ENCODE data around the gene PPIE. TPM values are rescaled to one million over a fixed set of nuclear protein-coding genes. Genes with fewer than 3 reads are reported as not detected.

The PPIE gene
- polyA plus RNA-seq, 1 of the 3 experiments (the other 2 are of a cell fraction), result 78.4 TPM

GRCh38 chr1:39755965-39756659 is 17.4 kb downstream of the PPIE start:
- no peaks in the 10 kb centered on the region for H3K79me2 ChIP-seq (ENCODE audit: insufficient read depth)
- WGBS (ENCODE audit: low lambda C conversion rate), result 87% methylated on average over 5 of the region's 9 CpGs
- H4K20me1 ChIP-seq (ENCODE audit: insufficient read depth), result no peaks in the 10 kb centered on the region
- H3F3A ChIP-seq (replicated peaks; ENCODE audit: insufficient read depth), result peaks cover 4% of the 10 kb centered on the region
- no peak for DNase-seq
- no peaks in the 10 kb centered on the region for H3K27me3 ChIP-seq (ENCODE audit: insufficient read depth)
- no peak overlapping the region for H3K4me2 ChIP-seq
- no peaks in the 10 kb centered on the region; a peak in 1 of 4 replicates for H3K4me1 ChIP-seq (ENCODE audit: control insufficient read depth in 1 of 2, insufficient read depth in 2 of 2, low read depth in 1 of 2, low read length in 1 of 2)
- POLR2A ChIA-PET, result no interaction called here
- H2AFZ ChIP-seq (ENCODE audit: low read depth), result no peak overlapping the region
- H3K9me2 ChIP-seq, result no peaks in the 10 kb centered on the region
- H3K27ac ChIP-seq (ENCODE audit: low read depth in 2 of 2, low read length in 1 of 2), result no peak overlapping the region
- H3K9me3 ChIP-seq, result no peaks in the 10 kb centered on the region
- H3K36me3 ChIP-seq (replicated peaks in 1 of 2; ENCODE audit: control insufficient read depth in 1 of 2, insufficient read depth in 2 of 2, low read length in 1 of 2), result peaks cover 24 to 64% of the 10 kb centered on the region in 2 experiments
- TF ChIP-seq EP300 (IDR thresholded peaks at IDR 0.05; ENCODE audit: borderline replicate concordance in 1 of 2, low read depth in 1 of 2, low read length in 1 of 2), result no peak
- no peak for TF ChIP-seq FOXJ3 (CRISPR knock-in tag; IDR thresholded peaks at IDR 0.05)
- TF ChIP-seq YY1 (IDR thresholded peaks at IDR 0.05; ENCODE audit: low read depth), result no peak
- TF ChIP-seq ELF1 (IDR thresholded peaks at IDR 0.05), result no peak
- TF ChIP-seq POLR2AphosphoS5 (IDR thresholded peaks at IDR 0.05; ENCODE audit: low read depth, low read length), result no peak
- TF ChIP-seq SIN3A (IDR thresholded peaks at IDR 0.05; ENCODE audit: borderline replicate concordance, low read depth, low read length), result no peak
- TF ChIP-seq TCF12 (IDR thresholded peaks at IDR 0.05), result no peak
- no peak for TF ChIP-seq TEAD4 (IDR thresholded peaks at IDR 0.05; ENCODE audit: borderline replicate concordance, insufficient read depth)
- H3K4me3 ChIP-seq (ENCODE audit: low read depth in 2 of 2, low read length in 1 of 2), result no peak overlapping the region
- CTCF ChIA-PET, result no interaction called here
- no peak overlapping the region for H3K9ac ChIP-seq

- no peak overlapping the region for H3K4me2 ChIP-seq
- H3K9ac ChIP-seq, result no peak overlapping the region
- no peaks in the 10 kb centered on the region for H3K9me2 ChIP-seq
- H3K9me3 ChIP-seq, result no peaks in the 10 kb centered on the region
- H3K27me3 ChIP-seq (ENCODE audit: insufficient read depth), result no peaks in the 10 kb centered on the region
- no peak for TF ChIP-seq POLR2AphosphoS5 (IDR thresholded peaks at IDR 0.05; ENCODE audit: low read depth, low read length)
- no peak for TF ChIP-seq CHD2 (IDR thresholded peaks at IDR 0.05; ENCODE audit: low read length, partially characterized antibody)
- no peak for TF ChIP-seq RCOR1 (IDR thresholded peaks at IDR 0.05; ENCODE audit: low read length)
- TF ChIP-seq TEAD4 (IDR thresholded peaks at IDR 0.05; ENCODE audit: borderline replicate concordance, insufficient read depth), result no peak
- TF ChIP-seq TCF12 (IDR thresholded peaks at IDR 0.05), result no peak
- TF ChIP-seq ELF1 (IDR thresholded peaks at IDR 0.05), result no peak
- no peak for TF ChIP-seq RXRA (IDR thresholded peaks at IDR 0.05; ENCODE audit: borderline replicate concordance, low read depth)
- no peak for TF ChIP-seq RAD21 (IDR thresholded peaks at IDR 0.05; ENCODE audit: low read length)
- TF ChIP-seq TAF1 (IDR thresholded peaks at IDR 0.05; ENCODE audit: borderline replicate concordance, low read depth, low read length), result no peak
- no peak for TF ChIP-seq REST (IDR thresholded peaks at IDR 0.05; ENCODE audit: low read depth, low read length)
- TF ChIP-seq FOXJ3 (CRISPR knock-in tag; IDR thresholded peaks at IDR 0.05), result no peak
- no peak for TF ChIP-seq YY1 (IDR thresholded peaks at IDR 0.05; ENCODE audit: low read depth)
- TF ChIP-seq FOSL2 (IDR thresholded peaks at IDR 0.05; ENCODE audit: borderline replicate concordance, low read depth), result no peak
- no peak for TF ChIP-seq SIN3A (IDR thresholded peaks at IDR 0.05; ENCODE audit: borderline replicate concordance, low read depth, low read length)
- TF ChIP-seq EZH2phosphoT487 (IDR thresholded peaks at IDR 0.05; ENCODE audit: borderline replicate concordance, low read depth), result no peak
- no peak for TF ChIP-seq NRF1 (IDR thresholded peaks at IDR 0.05; ENCODE audit: low read depth, low read length)
- TF ChIP-seq MAX (IDR thresholded peaks at IDR 0.05; ENCODE audit: low read depth), result no peak
- no peak for TF ChIP-seq CTCF (IDR thresholded peaks at IDR 0.05)
- no peak for DNase-seq
- no peak overlapping the region for H3K4me3 ChIP-seq (ENCODE audit: low read depth in 2 of 2, low read length in 1 of 2)
- no peak overlapping the region for H3K27ac ChIP-seq (ENCODE audit: low read depth in 2 of 2, low read length in 1 of 2)
- no peaks in the 10 kb centered on the region for H4K20me1 ChIP-seq (ENCODE audit: insufficient read depth)
- CTCF ChIA-PET, result no interaction called here
- peaks cover 4% of the 10 kb centered on the region for H3F3A ChIP-seq (replicated peaks; ENCODE audit: insufficient read depth)
- POLR2A ChIA-PET, result no interaction called here
- no peaks in the 10 kb centered on the region; a peak in 1 of 4 replicates for H3K4me1 ChIP-seq (ENCODE audit: control insufficient read depth in 1 of 2, insufficient read depth in 2 of 2, low read depth in 1 of 2, low read length in 1 of 2)
- 87% methylated on average over 5 of the region's 5 CpGs for WGBS (ENCODE audit: low lambda C conversion rate)
- H2AFZ ChIP-seq (ENCODE audit: low read depth), result no peak overlapping the region
- H3K36me3 ChIP-seq (replicated peaks in 1 of 2; ENCODE audit: control insufficient read depth in 1 of 2, insufficient read depth in 2 of 2, low read length in 1 of 2), result peaks cover 24 to 51% of the 10 kb centered on the region in 2 experiments
- H3K79me2 ChIP-seq (ENCODE audit: insufficient read depth), result no peaks in the 10 kb centered on the region
These were observed 18.8 kb downstream of the PPIE start for GRCh38 chr1:39757501-39757900.

All from SK-N-SH (cell line).